GM19395 (cell line): ENCODE data around the gene ANXA9.

Experiments
- ATAC-seq: cut with Tn5 transposase; IDR thresholded peaks from one replicate; pipeline ENCODE4 v1.9.1; 2021; ENCODE audit warnings: mild to moderate bottlenecking, moderate library complexity; ENCODE audit not compliant: unreplicated experiment

The ANXA9 gene, protein sequence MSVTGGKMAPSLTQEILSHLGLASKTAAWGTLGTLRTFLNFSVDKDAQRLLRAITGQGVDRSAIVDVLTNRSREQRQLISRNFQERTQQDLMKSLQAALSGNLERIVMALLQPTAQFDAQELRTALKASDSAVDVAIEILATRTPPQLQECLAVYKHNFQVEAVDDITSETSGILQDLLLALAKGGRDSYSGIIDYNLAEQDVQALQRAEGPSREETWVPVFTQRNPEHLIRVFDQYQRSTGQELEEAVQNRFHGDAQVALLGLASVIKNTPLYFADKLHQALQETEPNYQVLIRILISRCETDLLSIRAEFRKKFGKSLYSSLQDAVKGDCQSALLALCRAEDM

DNA sequence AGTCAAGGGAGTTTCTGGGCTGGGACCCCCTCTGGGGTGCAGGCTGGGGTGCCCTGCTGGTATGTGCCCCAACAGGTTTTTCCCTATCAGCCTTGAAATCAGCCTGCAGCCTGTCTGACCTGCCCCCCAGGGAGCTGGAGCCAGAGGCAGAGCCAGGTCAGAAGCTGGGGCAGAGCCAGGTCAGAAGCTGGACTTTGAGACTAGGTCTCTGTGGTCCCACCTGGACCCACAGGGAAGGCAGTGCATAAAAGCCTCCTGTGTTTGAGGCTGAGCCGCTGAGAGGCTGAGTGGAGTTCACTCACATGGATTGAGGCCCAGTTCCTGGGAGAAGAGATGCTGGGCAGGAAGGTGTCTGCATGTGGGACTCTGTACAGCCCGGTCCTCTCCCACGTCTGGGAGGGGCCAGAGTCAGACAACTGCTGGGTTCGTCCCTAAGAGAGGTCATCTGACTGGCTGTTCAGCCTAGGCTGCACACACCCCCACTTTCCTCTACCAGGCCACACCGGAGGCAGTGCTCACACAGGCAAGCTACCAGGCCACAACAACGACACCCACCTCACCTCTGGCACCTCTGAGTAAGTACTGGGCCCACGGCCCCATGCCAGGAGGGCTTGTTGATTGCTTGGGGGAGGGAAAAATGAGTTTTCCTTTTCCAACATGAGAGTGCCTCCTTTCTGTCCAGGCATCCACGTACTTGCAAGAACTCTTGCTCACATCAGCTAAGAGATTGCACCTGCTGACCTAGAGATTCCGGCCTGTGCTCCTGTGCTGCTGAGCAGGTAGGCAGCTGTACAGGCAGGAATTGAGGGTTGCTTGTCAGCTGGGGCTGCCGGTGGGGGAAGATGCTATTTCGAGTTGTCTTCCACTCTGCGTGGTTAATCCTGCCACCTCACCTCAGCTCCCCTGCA, at the start of gene ANXA9:
Gene ANXA9, plus strand, starts transcription at position 488 of the 908 bp plus-strand sequence. CDS start 814 bp downstream, outside the sequence.
- no peak for ATAC-seq

DNA sequence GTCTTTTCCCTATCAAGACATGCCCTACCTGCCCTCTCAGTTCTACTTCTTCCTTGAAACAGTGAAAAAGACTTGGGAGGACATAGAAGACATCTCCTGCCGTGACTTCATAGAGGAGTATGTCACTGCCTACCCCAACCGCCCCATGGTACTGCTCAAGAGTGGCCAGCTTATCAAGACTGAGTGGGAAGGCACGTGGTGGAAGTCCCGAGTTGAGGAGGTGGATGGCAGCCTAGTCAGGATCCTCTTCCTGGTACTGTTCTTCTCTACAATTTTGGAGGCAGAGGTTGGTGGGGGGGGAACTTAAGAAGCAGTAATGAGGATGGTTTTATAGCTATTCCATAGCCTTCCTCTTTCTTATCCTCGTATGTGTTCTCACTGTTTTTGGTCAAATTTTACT, 37.2 kb upstream of the ANXA9 start:
- ATAC-seq, result no peak

GRCh38 chr1:150954708-150955107, 27.4 kb upstream of the ANXA9 start:
- ATAC-seq, result no peak

DNA sequence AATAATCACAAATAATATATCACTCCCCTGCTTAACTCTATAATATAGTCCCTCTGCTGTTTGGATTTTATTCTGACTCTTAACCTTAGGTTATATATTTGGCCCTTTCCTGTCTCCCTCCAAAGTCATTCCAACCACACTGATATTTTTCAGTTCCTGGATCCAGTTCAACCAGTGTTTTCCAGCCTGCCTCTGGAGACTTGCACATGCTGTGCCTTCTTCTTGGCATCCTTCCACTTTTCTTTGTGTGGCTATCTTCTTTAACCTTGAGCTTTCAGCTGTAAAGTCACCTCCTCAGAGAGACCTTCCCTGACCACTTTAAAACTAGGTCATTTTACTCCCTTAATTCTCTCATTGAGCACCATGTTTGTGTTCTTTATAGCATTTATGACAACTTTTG, 26.8 kb upstream of the ANXA9 start:
- ATAC-seq, result no peak

GRCh38 chr1:150957666-150958065, 24.4 kb upstream of the ANXA9 start:
- ATAC-seq, result no peak

- ATAC-seq, result no peak
Measured at GRCh38 chr1:150960646-150961045, 21.4 kb upstream of the ANXA9 start.

DNA sequence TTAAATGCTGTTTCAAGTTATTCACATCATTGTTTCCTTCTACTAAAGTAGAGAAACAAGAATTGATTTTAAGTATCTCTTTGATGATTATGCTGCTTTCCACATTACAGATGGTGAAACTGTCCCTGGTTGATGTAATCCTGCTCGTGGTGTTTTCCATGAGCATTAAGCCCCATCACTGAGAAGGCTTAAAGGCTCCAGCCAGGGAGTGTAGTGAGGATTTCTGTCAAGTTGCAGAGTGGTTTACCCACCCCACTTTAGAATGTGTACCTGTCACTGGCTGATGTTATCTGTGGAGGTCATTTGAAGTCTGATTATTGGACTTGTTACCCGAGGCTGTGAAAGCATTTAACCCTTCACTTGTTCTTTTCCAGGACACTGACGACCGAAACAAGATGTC, 20.3 kb upstream of the ANXA9 start:
- ATAC-seq, result no peak

- ATAC-seq, result no peak
Measured at GRCh38 chr1:150963321-150964163, 18.6 kb upstream of the ANXA9 start.

DNA sequence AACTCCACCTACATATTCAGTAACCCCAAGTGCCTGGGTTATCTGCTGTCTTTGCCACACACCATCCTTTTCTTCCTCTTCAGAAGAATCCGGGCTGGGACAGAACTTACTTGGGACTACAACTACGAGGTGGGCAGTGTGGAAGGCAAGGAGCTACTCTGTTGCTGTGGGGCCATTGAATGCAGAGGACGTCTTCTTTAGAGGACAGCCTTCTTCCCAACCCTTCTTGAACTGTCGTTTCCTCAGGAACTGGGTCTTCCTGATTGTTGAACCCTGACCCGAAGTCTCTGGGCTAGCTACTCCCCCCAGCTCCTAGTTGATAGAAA, 18.0 kb upstream of the ANXA9 start:
- no peak for ATAC-seq

DNA sequence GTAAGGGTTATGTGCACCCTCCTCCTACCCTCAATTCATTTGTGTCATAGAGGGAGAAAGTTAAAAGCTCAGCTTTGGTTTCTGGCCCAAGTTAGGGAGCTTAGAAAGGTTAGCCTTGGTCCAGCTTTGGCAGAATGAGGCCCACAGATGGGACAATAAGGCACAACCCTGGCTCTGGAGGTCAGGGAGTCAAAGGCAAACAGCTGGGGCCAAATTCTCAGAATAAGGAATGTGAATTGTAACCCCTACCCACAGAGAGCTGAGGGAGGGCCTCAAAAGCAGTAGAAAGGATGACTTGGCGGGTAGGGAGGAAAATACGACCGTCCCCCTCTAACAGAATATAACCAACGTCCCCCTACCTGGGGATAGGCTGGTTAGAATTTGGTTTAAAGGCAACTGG, 16.5 kb upstream of the ANXA9 start:
- no peak for ATAC-seq

DNA sequence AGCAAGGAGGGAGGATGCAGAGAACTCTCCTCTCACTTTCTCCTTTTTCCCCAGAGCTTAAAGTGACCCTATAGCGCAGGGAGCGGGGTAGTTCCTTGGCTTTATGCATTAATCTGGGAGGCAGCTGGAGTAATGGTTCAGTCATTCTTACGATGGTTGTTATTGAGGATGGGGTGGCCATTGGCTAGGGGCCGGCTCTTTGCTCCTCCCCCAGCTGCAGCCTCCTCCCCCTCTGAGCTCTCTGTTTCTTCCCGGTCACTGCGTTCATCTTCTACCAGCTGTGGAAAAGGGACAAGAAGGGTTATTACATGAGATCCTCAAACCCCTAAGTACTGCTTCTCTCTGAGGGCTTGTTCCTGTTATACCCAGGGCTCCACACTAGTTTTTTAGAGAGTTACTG, 16.1 kb upstream of the ANXA9 start:
- no peak for ATAC-seq

GRCh38 chr1:150967936-150968335, 14.2 kb upstream of the ANXA9 start:
- no peak for ATAC-seq

GRCh38 chr1:150968491-150968890, 13.6 kb upstream of the ANXA9 start:
- ATAC-seq, result no peak

GRCh38 chr1:150969626-150970025, 12.5 kb upstream of the ANXA9 start:
- ATAC-seq, result no peak

DNA sequence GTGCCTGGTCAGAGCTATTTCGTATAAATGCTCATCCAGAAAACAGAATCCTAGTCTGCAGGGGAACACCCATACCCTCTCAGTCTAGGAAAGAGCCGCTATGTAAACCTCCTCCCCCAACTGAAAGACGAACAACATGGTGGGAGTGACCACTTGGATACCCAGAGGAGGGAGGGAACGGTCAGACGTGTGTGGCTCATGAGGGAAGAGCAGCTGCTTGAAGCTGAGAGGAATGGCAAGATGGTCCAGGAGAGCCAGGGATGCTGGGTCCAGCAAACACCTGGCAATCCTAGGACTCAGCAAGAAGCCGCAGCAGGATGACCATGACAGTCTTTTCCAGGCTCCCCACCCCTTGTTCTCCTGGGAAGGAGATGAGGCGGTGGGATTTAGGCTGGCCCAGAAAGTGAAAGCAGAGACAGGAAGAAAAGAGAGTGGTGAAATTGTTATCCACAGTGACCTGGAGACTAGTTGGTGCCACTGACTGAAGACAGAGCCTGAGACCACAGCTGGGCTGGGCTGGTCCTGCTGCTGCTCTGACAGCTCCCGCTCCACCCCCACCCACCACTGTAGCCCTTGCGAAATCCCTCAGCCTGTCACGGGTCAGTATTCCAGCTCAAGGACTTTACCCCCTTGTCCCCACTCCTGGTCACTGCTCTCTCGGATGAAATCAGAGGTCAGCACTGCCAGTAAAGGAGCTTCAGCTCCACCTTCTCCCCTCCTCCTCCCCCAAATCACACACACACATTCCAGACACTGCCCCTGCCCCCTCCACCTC, 11.1 kb upstream of the ANXA9 start:
- no peak for ATAC-seq

DNA sequence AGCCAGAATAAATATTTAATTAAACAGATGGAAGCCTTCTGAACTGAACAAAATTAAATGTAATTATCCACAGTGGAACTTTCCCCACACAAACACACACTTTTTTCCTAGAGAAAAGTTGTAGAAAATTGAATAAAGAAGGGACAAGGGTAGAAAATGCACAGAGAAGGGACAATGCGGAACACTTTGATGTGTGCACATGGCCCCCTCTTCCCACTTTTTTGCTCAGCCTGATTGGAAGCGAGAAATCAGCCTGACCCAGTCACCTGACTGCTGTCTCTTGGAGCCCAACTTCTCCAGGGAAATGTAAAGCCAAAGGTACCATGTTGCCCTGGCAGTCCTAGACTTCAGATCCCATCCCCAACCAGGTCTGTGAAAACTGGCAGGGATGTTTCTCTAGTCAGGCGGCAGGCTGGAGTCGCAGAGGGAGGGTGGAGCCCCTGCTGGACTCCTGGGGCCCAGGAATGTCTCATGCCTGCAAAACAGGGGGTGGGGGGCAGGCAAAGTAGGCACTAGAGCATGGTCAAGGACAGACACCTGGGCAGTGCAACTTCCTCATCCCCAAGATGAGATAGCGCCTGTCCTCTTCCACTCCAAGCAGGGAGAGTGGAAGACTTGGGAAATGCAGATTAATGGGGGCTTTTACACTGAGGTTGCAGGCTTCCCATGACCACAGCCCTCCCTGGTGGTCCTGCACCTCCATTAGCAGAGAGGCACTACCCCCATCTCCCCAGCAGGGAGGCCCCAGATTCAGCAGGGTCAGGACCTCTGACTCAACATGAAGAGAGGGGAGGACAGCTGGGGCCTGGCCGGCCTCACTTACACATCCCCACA, 10.3 kb upstream of the ANXA9 start:
- ATAC-seq, result no peak

DNA sequence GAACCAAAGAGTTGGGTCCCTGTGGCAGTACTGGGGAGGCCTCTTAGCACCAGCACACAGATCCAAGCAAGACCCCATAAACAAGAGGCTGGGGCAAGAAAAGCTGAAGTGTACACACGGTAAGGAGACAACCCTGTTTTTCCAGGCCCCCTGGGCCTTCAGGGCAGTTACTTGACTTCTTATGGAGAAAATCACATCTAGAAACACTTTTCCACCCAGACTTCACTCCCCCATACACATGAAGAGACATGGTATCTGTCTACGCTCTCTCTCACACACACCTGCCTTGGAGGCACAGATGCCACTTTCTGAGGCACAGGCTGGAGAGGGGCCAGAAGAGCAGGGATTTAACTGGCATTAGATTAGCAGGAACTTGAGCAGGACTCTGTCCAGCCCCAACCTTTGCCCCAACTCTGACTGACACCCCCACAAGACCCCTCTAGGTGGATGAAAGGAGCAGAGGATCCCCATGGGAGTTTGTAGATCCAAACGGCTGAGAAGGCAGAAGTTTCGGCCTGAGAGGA, 9.6 kb upstream of the ANXA9 start:
- no peak for ATAC-seq

GRCh38 chr1:150973258-150973835, 8.7 kb upstream of the ANXA9 start:
- ATAC-seq, result peak; percentile 13
